Activated T-cell treated with anti-CD3 and anti-CD28 coated beads, Interleukin-2, amount 50 U/mL, for 4 hours (primary cell): ENCODE data around the gene IL1B. TPM values are rescaled to one million over a fixed set of nuclear protein-coding genes. Genes with fewer than 3 reads are reported as not detected.
"Not testable (repeated sequence)": the region's sequence is repeated elsewhere in the genome, so short reads cannot be mapped to it uniquely, and the experiment has no call there.

ENCODE experiments used
- ATAC-seq, 2 donors: fragments of 200-7000 bp; cut with Tn5 transposase; one replicate each; pipeline ENCODE4 v1.10.0; 2021
- DNase-seq: peaks from one replicate; pipeline ENCODE4 v3.0.0-alpha.2; 2020
- H3K27me3 Mint-ChIP-seq: one replicate; pipeline ENCODE4 v1.8.0; 2021; ENCODE audit warnings: low read depth, mixed read lengths
- H3K36me3 Mint-ChIP-seq: one replicate; pipeline ENCODE4 v1.8.0; 2022; ENCODE audit warnings: mixed read lengths; ENCODE audit not compliant: insufficient read depth
- H3K4me1 Mint-ChIP-seq: one replicate; pipeline ENCODE4 v1.8.0; 2021; ENCODE audit warnings: low read depth, mixed read lengths
- H3K4me3 Mint-ChIP-seq: one replicate; pipeline ENCODE4 v1.8.0; 2021; ENCODE audit warnings: mild to moderate bottlenecking, moderate library complexity, mixed read lengths
- H3K9me3 Mint-ChIP-seq: one replicate; pipeline ENCODE4 v1.8.0; 2021; ENCODE audit warnings: mixed read lengths
- total RNA-seq, 3 donors: library from RNA; stranded (reverse); gene quantifications; one replicate each; pipeline ENCODE4 v1.2.1, GENCODE V29; 2021

Gene IL1B
- total RNA-seq, 3 donors from 2014 or later, result 0.42 to 1.6 (median 1.3) TPM

- no peaks in the 10 kb centered on the region for H3K36me3 Mint-ChIP-seq
- H3K27me3 Mint-ChIP-seq, result peaks cover 4% of the 10 kb centered on the region
- no peaks in the 10 kb centered on the region for H3K9me3 Mint-ChIP-seq
- H3K4me1 Mint-ChIP-seq, result peaks cover 2% of the 10 kb centered on the region
- ATAC-seq (no peak), DNase-seq (no peak)
- no peak overlapping the region for H3K4me3 Mint-ChIP-seq
Measured at GRCh38 chr2:112839407-112840067, 3.0 kb upstream of the IL1B start.

GRCh38 chr2:112836163-112836560 lies 417 bp downstream of the IL1B start:
- Mint-ChIP-seq H3K27me3 (peaks cover 1% of the 10 kb centered on the region), H3K9me3 (no peaks in the 10 kb centered on the region), H3K4me1 (peaks cover 4% of the 10 kb centered on the region), H3K36me3 (no peaks in the 10 kb centered on the region), H3K4me3 (no peak overlapping the region)
- DNase-seq (no peak), ATAC-seq (no peak)

GRCh38 chr2:112835536-112836162 lies 930 bp downstream of the IL1B start:
- peaks cover 2% of the 10 kb centered on the region for H3K27me3 Mint-ChIP-seq
- no peak for DNase-seq
- no peaks in the 10 kb centered on the region for H3K36me3 Mint-ChIP-seq
- H3K4me1 Mint-ChIP-seq, result peaks cover 4% of the 10 kb centered on the region
- ATAC-seq, result no peak
- H3K9me3 Mint-ChIP-seq, result no peaks in the 10 kb centered on the region
- no peak overlapping the region for H3K4me3 Mint-ChIP-seq

- H3K4me1 Mint-ChIP-seq, result peaks cover 4% of the 10 kb centered on the region
- no peaks in the 10 kb centered on the region for H3K36me3 Mint-ChIP-seq
- ATAC-seq, result no peak
- no peaks in the 10 kb centered on the region for H3K9me3 Mint-ChIP-seq
- H3K27me3 Mint-ChIP-seq, result peaks cover 7% of the 10 kb centered on the region
- DNase-seq, result no peak
- H3K4me3 Mint-ChIP-seq, result no peak overlapping the region
Measured at GRCh38 chr2:112835061-112835501, 1.5 kb downstream of the IL1B start.

GRCh38 chr2:112834396-112835037 lies 2.1 kb downstream of the IL1B start:
- DNase-seq (no peak), ATAC-seq (no peak)
- no peaks in the 10 kb centered on the region for H3K9me3 Mint-ChIP-seq
- H3K4me1 Mint-ChIP-seq, result peaks cover 4% of the 10 kb centered on the region
- H3K4me3 Mint-ChIP-seq, result no peak overlapping the region
- H3K27me3 Mint-ChIP-seq, result peaks cover 9% of the 10 kb centered on the region
- H3K36me3 Mint-ChIP-seq, result no peaks in the 10 kb centered on the region

GRCh38 chr2:112833976-112834375 lies 2.6 kb downstream of the IL1B start:
- no peaks in the 10 kb centered on the region for H3K36me3 Mint-ChIP-seq
- no peak overlapping the region for H3K4me3 Mint-ChIP-seq
- ATAC-seq (no peak), DNase-seq (no peak)
- peaks cover 9% of the 10 kb centered on the region for H3K27me3 Mint-ChIP-seq
- no peaks in the 10 kb centered on the region for H3K9me3 Mint-ChIP-seq
- H3K4me1 Mint-ChIP-seq, result peaks cover 4% of the 10 kb centered on the region

GRCh38 chr2:112833639-112833931 lies 3.0 kb downstream of the IL1B start:
- not testable (repeated sequence) for H3K4me3 Mint-ChIP-seq, ATAC-seq, H3K36me3 Mint-ChIP-seq, H3K27me3 Mint-ChIP-seq, H3K9me3 Mint-ChIP-seq, H3K4me1 Mint-ChIP-seq, DNase-seq

- Mint-ChIP-seq H3K9me3 (no peaks in the 10 kb centered on the region), H3K36me3 (no peaks in the 10 kb centered on the region), H3K4me3 (no peak overlapping the region), H3K4me1 (peaks cover 4% of the 10 kb centered on the region), H3K27me3 (peaks cover 9% of the 10 kb centered on the region)
- ATAC-seq (no peak), DNase-seq (no peak)
Measured at GRCh38 chr2:112832841-112833638, 3.5 kb downstream of the IL1B start.

- Mint-ChIP-seq H3K4me1 (peaks cover 4% of the 10 kb centered on the region), H3K9me3 (no peaks in the 10 kb centered on the region), H3K36me3 (no peaks in the 10 kb centered on the region), H3K4me3 (no peak overlapping the region), H3K27me3 (peaks cover 9% of the 10 kb centered on the region)
- no peak for DNase-seq
- ATAC-seq, result no peak
Measured at GRCh38 chr2:112831946-112832840, 4.4 kb downstream of the IL1B start.

- Mint-ChIP-seq H3K4me1 (peaks cover 4% of the 10 kb centered on the region), H3K9me3 (no peaks in the 10 kb centered on the region), H3K4me3 (no peak overlapping the region), H3K27me3 (peaks cover 9% of the 10 kb centered on the region), H3K36me3 (no peaks in the 10 kb centered on the region)
- DNase-seq (no peak), ATAC-seq (no peak)
Measured at GRCh38 chr2:112831513-112831845, 5.1 kb downstream of the IL1B start.

GRCh38 chr2:112830682-112831512 lies 5.7 kb downstream of the IL1B start:
- H3K4me3 Mint-ChIP-seq, result no peak overlapping the region
- no peak for DNase-seq
- H3K9me3 Mint-ChIP-seq, result no peaks in the 10 kb centered on the region
- H3K27me3 Mint-ChIP-seq, result peaks cover 9% of the 10 kb centered on the region
- peaks cover 2% of the 10 kb centered on the region for H3K4me1 Mint-ChIP-seq
- H3K36me3 Mint-ChIP-seq, result no peaks in the 10 kb centered on the region
- no peak for ATAC-seq

- peaks cover 9% of the 10 kb centered on the region for H3K27me3 Mint-ChIP-seq
- no peaks in the 10 kb centered on the region for H3K9me3 Mint-ChIP-seq
- no peaks in the 10 kb centered on the region for H3K36me3 Mint-ChIP-seq
- peaks cover 2% of the 10 kb centered on the region for H3K4me1 Mint-ChIP-seq
- DNase-seq, result no peak
- ATAC-seq, result no peak
- no peak overlapping the region for H3K4me3 Mint-ChIP-seq
Measured at GRCh38 chr2:112829961-112830681, 6.5 kb downstream of the IL1B start.
